Loucy (cell line): ENCODE measurements around the gene C15orf62.

Experiments
- EZH2phosphoT487 ChIP-seq: fragments of 200-600 bp; IDR thresholded peaks from 2 replicates; pipeline ENCODE4 v1.6.1; 2018; ENCODE audit warnings: antibody characterized with exemption, mild to moderate bottlenecking, moderate library complexity, borderline replicate concordance
- TF ChIP-seq, protein P1 (sequence below): fragments of 200-600 bp; sonication (generic); conservative IDR thresholded peaks from 2 replicates; pipeline ENCODE4 v1.5.1; 2014; ENCODE audit warnings: mild to moderate bottlenecking, antibody characterized with exemption, low read length

DNA sequence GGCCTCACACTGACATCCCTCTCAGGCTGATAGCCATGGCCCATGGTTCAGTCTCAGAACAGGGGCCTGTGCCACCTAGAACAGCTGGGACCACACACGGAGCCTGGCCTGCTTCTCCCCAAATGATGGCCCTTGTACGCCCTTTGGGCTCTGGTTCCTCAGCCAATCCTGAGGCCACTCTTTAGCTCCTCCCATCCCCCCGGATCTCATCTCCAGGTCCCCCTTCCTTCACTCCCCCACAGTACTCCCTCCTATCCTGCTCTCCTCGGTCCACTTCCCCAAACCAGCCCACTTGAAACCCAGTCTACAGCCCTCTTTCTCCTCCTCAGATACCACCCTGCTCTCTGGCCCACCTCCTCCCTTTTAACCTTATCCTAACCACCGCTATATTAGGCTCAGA is 19.3 kb downstream of the C15orf62 start:
- TF ChIP-seq EZH2phosphoT487: no peak
- TF ChIP-seq, protein P1, sequence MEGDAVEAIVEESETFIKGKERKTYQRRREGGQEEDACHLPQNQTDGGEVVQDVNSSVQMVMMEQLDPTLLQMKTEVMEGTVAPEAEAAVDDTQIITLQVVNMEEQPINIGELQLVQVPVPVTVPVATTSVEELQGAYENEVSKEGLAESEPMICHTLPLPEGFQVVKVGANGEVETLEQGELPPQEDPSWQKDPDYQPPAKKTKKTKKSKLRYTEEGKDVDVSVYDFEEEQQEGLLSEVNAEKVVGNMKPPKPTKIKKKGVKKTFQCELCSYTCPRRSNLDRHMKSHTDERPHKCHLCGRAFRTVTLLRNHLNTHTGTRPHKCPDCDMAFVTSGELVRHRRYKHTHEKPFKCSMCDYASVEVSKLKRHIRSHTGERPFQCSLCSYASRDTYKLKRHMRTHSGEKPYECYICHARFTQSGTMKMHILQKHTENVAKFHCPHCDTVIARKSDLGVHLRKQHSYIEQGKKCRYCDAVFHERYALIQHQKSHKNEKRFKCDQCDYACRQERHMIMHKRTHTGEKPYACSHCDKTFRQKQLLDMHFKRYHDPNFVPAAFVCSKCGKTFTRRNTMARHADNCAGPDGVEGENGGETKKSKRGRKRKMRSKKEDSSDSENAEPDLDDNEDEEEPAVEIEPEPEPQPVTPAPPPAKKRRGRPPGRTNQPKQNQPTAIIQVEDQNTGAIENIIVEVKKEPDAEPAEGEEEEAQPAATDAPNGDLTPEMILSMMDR: no peak
